ENCODE data around the gene CLCN6. TPM values are rescaled to one million over a fixed set of nuclear protein-coding genes. Genes with fewer than 3 reads are reported as not detected.

The CLCN6 gene
- total RNA-seq, 4 donors from 2014 or later, result 14.8 to 38.4 (median 16.9) TPM

DNA sequence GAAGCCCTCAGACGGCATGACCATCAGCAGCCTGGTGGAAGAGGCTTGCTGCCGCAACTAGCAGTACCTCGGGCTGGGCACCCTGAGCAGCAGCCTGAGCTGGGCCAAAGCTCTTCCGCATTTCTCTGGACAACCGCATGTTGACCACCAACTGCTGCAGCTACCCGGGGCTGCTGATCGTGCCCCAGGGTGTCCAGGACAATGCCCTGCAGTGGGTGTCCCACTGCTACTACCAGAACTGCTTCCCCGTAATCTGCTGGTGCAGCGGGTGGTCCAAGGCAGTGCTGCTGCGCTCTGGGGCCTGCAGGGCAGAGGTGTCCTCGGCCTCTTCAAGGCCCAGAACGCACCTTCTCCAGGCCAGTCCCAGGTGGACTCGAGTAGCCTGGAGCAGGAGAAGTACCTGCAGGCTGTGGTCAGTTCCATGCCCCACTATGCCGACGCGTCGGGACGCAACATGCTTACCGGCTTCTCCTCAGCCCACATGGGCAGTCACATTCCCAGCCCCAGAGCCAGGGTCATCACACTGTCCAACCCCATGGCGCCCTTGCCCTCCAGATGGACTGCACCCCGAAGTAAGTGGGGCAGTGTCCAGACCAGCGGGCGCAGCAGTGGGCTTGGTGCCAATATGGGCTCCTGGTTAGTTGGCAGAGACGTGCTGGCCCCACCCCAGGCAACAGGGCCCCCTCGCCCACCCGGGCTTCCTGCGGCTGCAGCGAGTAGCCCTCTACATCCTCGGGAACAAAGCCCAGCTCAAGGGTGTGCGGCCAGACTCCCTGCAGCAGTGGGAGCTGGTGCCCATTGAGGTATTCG, 72.3 kb downstream of the CLCN6 start:
- H3K27me3 ChIP-seq, result no peaks in the 10 kb centered on the region
- TF ChIP-seq POLR2A (IDR thresholded peaks at IDR 0.05) (no peak), CTCF (IDR thresholded peaks at IDR 0.05) (no peak)
- H3K27ac ChIP-seq, result peak overlapping the region in 1 of 3 donors; percentile 94
- intact Hi-C loops (cut with DNase I), result no loop called here
- H3K36me3 ChIP-seq, result no peaks in the 10 kb centered on the region
- DNase-seq, result no peak
- peaks cover 31 to 71% of the 10 kb centered on the region in 2 donors for H3K4me1 ChIP-seq
- no peaks in the 10 kb centered on the region for H3K9me3 ChIP-seq
- H3K4me3 ChIP-seq (replicated peaks in 1 of 3), result no peak overlapping the region
- 82 to 93% methylated on average over 9 to 26 of the region's 31 CpGs for WGBS, 2 donors

DNA sequence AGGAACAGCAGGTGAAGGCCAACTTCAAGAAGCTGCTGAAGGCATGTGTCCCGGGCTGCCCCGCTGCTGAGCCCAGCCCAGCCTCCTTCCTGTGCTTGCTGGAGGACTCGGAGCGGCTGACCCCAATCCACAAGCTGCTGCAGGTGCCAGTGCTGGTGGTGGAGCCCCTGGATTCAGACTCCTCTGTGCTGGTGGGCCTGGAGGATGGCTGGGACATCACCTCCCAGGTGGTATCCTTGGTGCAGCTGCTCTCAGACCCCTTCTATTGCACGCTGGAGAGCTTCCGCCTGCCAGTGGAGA, 72.8 kb downstream of the CLCN6 start:
- Histone ChIP-seq H3K9me3 (no peaks in the 10 kb centered on the region), H3K27me3 (no peaks in the 10 kb centered on the region), H3K4me1 (peaks cover 31 to 66% of the 10 kb centered on the region in 2 donors), H3K36me3 (no peaks in the 10 kb centered on the region), H3K27ac (peak overlapping the region in 1 of 3 donors; percentile 94), H3K4me3 (replicated peaks in 1 of 3) (no peak overlapping the region)
- TF ChIP-seq CTCF (IDR thresholded peaks at IDR 0.05), result no peak
- TF ChIP-seq POLR2A (IDR thresholded peaks at IDR 0.05), result no peak
- intact Hi-C loops (cut with DNase I), result no loop called here
- no peak for DNase-seq
- 90% methylated on average over 2 to 5 of the region's 6 CpGs for WGBS, 2 donors

DNA sequence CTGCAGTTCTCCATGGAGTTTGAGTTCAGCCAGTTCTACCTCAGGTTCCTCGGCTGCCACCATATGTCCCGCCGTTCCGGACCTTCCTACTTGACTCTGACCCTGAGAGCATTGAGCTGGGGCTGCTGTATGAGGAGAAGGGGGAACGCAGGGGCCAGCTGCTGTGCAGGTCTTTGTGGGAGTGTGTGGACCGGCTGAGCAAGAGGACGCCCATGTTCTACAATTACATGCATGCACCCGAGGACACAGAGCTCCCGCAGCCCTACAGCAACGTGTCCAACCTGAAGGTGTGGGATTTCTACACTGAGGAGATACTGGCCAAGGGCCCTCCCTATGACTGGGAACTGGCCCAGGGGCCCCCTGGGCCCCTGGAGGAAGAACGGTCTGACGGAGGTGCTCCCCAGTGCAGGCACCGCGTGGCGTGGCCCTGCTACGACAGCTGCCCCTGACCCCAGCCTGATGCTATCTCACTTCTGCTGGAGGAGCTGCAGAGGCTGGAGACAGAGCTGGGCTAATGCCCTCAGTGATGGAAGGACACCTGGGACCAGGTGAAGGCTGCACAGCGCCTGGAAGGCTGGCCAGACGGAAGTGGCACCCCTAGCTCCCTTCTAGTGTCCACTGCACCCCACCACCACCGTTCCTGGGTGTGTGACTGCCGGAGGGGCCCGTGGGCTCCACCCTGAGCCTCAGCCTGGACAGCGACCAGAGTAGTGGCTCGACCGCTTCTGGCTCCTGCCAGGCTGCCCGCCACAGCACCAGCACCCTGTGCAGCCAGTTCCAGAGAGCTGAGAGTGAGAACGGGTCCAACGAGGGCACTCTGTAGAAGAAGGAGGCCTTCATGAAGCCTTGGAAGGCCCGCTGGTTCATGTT, 73.6 kb downstream of the CLCN6 start:
- no peak overlapping the region for H3K4me3 ChIP-seq (replicated peaks in 1 of 3)
- no peaks in the 10 kb centered on the region for H3K27me3 ChIP-seq
- H3K9me3 ChIP-seq, result no peaks in the 10 kb centered on the region
- DNase-seq, result no peak
- no peaks in the 10 kb centered on the region for H3K36me3 ChIP-seq
- TF ChIP-seq POLR2A (IDR thresholded peaks at IDR 0.05), result no peak
- no peak for TF ChIP-seq CTCF (IDR thresholded peaks at IDR 0.05)
- intact Hi-C loops (cut with DNase I), result no loop called here
- H3K27ac ChIP-seq, result peak overlapping the region; percentile 69 to 94 (median 71)
- 84 to 85% methylated on average over 18 to 19 of the region's 28 CpGs for WGBS, 2 donors
- peaks cover 31 to 59% of the 10 kb centered on the region in 2 donors for H3K4me1 ChIP-seq

DNA sequence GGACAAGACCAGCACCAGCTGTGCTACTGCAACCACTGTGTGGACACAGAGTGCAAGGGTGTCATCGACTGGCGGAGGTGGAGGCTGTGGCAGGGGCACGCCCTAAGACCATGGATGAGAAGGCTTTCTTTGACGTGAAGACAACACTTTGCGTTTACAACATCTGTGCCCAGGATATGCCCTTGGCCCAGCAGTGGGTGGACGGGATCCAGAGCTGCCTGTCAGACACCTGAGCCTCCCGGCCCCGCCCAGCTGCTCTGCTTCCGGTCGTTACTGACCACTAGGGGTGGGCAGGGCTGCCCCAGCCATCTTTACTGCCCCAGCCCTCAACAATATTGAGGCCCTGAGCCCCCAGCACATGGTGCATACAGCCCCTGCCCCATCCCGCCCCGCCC, 74.2 kb downstream of the CLCN6 start:
- no peaks in the 10 kb centered on the region for H3K27me3 ChIP-seq
- 67 to 71% methylated on average over 10 to 12 of the region's 12 CpGs for WGBS, 2 donors
- no peaks in the 10 kb centered on the region for H3K9me3 ChIP-seq
- DNase-seq, result no peak
- no peak for TF ChIP-seq CTCF (IDR thresholded peaks at IDR 0.05)
- TF ChIP-seq POLR2A (IDR thresholded peaks at IDR 0.05), result no peak
- no peak overlapping the region for H3K4me3 ChIP-seq (replicated peaks in 1 of 3)
- peak overlapping the region; percentile 69 to 94 (median 71) for H3K27ac ChIP-seq
- intact Hi-C loops (cut with DNase I), result no loop called here
- no peaks in the 10 kb centered on the region for H3K36me3 ChIP-seq
- H3K4me1 ChIP-seq, result peaks cover 31 to 53% of the 10 kb centered on the region in 2 donors
